ENCODE measurements around the gene FAM131B. TPM values are rescaled to one million over a fixed set of nuclear protein-coding genes. Genes with fewer than 3 reads are reported as not detected.
A peak's percentile ranks its signal among the peaks of the same experiment; 100 is the strongest.

Gene FAM131B
- total RNA-seq, 1 experiment from 2014 or later: 17.3 TPM

GRCh38 chr7:143373255-143373794 is 10.8 kb upstream of the FAM131B start:
- Histone ChIP-seq H3K9ac (ENCODE audit: extremely low read depth, insufficient read length, low read length) (no peak overlapping the region), H3K79me2 (ENCODE audit: insufficient read depth, low read length) (no peaks in the 10 kb centered on the region), H3K27ac (ENCODE audit: insufficient read length, low read depth, low read length) (no peak overlapping the region), H2BK20ac (ENCODE audit: low read depth, low read length, poor library complexity, severe bottlenecking) (no peak overlapping the region), H2BK12ac (ENCODE audit: insufficient read length, low read depth, low read length) (no peak overlapping the region), H2AK5ac (ENCODE audit: insufficient read length, low read length) (no peak overlapping the region), H2BK5ac (ENCODE audit: insufficient read length, low read length) (no peak overlapping the region), H3K14ac (ENCODE audit: insufficient read depth, low read length) (no peak overlapping the region), H3K79me1 (ENCODE audit: insufficient read depth, low read depth, low read length, poor library complexity, severe bottlenecking) (no peaks in the 10 kb centered on the region), H4K8ac (replicated peaks; ENCODE audit: insufficient read length, low read depth, low read length) (no peak overlapping the region), H3K9me3 (ENCODE audit: control insufficient read depth, low read depth, low read length) (no peaks in the 10 kb centered on the region), H2BK120ac (ENCODE audit: low read depth, low read length, poor library complexity, severe bottlenecking) (no peak overlapping the region), H3K4ac (ENCODE audit: low read depth, low read length) (no peak overlapping the region), H2AFZ (ENCODE audit: low read length) (no peak overlapping the region), H3K4me2 (ENCODE audit: insufficient read depth, insufficient read length, low read length) (no peak overlapping the region), H3K18ac (ENCODE audit: insufficient read length, low read depth, low read length) (no peak overlapping the region), H3K27me3 (ENCODE audit: insufficient read depth, low read length) (0 out of 2 replicates have a peak, but pooled peaks cover 2% of the 10 kb centered on the region), H3K23ac (ENCODE audit: insufficient read length, low read depth, low read length) (no peak overlapping the region), H4K91ac (ENCODE audit: insufficient read length, low read depth, low read length) (no peak overlapping the region), H2BK15ac (ENCODE audit: low read depth, low read length) (no peak overlapping the region), H3T11ph (ENCODE audit: low read length) (no peak overlapping the region), H3K23me2 (ENCODE audit: insufficient read length, low read depth, low read length, poor library complexity, severe bottlenecking) (no peaks in the 10 kb centered on the region), H3K56ac (ENCODE audit: insufficient read length, low read depth, low read length) (no peak overlapping the region), H4K20me1 (ENCODE audit: control insufficient read depth, insufficient read depth, insufficient read length) (no peaks in the 10 kb centered on the region), H3K4me1 (ENCODE audit: insufficient read depth, low read length) (peaks cover 10% of the 10 kb centered on the region), H4K5ac (ENCODE audit: insufficient read length, low read depth, low read length) (no peak overlapping the region)
- peak; percentile 37 for DNase-seq
- H3K36me3 Mint-ChIP-seq (ENCODE audit: insufficient read depth in 1 of 3, low read depth in 3 of 3): no peaks in the 10 kb centered on the region
- no peaks in the 10 kb centered on the region for H3K9me3 Mint-ChIP-seq
- H3K4me3 Mint-ChIP-seq: no peak overlapping the region; a peak in 1 of 5 replicates
- peak overlapping the region in 2 of 3 experiments; percentile 0 to 73; a peak in 2 of 7 replicates for H3K27ac Mint-ChIP-seq
- TF ChIP-seq CTCF (conservative IDR thresholded peaks at IDR 0.05): peak; percentile 42; the same call in 2 of the 3 replicates
- H3K4me1 Mint-ChIP-seq: peaks cover 43 to 45% of the 10 kb centered on the region in 2 experiments
- H3K27me3 Mint-ChIP-seq (ENCODE audit: low read depth): no peaks in the 10 kb centered on the region; the same call in 1 of the 2 replicates
- WGBS (ENCODE audit: extremely low coverage, insufficient read length, low lambda C conversion rate): no CpG with 5 or more reads among the region's 4 CpGs
